BJ (cell line): ENCODE measurements around the gene ROMO1. TPM values are rescaled to one million over a fixed set of nuclear protein-coding genes. Genes with fewer than 3 reads are reported as not detected.
"Not testable (repeated sequence)": the region's sequence is repeated elsewhere in the genome, so short reads cannot be mapped to it uniquely, and the experiment has no call there.

Experiments used
- CTCF ChIA-PET: fragments of 350-600 bp; formaldehyde crosslinking; extraction: SDS; loops from one replicate; lab custom pipeline; 2021; ENCODE audit warnings: antibody characterized with exemption, inconsistent platforms; lab: Yijun Ruan, JAX
- POLR2A ChIA-PET: fragments of 300-600 bp; sonication (Branson Sonifier 250); formaldehyde crosslinking; extraction: SDS; loops from one replicate; lab custom pipeline; 2021; ENCODE audit warnings: antibody characterized with exemption; lab: Charles Lee
- DNase-seq: peaks from one replicate; pipeline ENCODE4 v3.0.0-alpha.2; 2011; ENCODE audit warnings: low read depth
- H3K27me3 ChIP-seq: 2 replicates; pipeline ENCODE4 v1.6.0; 2011; ENCODE audit warnings: low read length; ENCODE audit not compliant: control insufficient read depth, insufficient read depth
- H3K36me3 ChIP-seq: 2 replicates; pipeline ENCODE4 v1.5.1; 2011; ENCODE audit warnings: low read length; ENCODE audit not compliant: control insufficient read depth, insufficient read depth
- H3K4me3 ChIP-seq: 2 replicates; pipeline ENCODE4 v1.5.1; 2011; ENCODE audit warnings: low read depth, mild to moderate bottlenecking, control low read depth, low read length
- CTCF ChIP-seq: IDR thresholded peaks from 2 replicates; pipeline ENCODE4 v1.5.1; 2011; ENCODE audit warnings: low read depth, mild to moderate bottlenecking, control low read depth, inconsistent platforms, low read length, moderate library complexity; ENCODE audit not compliant: insufficient read depth
- polyA plus RNA-seq: library from polyadenylated mRNA; depleted of rRNA; stranded (reverse); fragments of >200 nt; gene quantifications from 2 replicates; pipeline ENCODE4 v1.2.3, GENCODE V29; 2011

ROMO1 gene
- polyA plus RNA-seq, 1 experiment, result 399 TPM

GRCh38 chr20:35704514-35705261 lies 5.5 kb downstream of the ROMO1 start:
- no peak for TF ChIP-seq CTCF
- CTCF ChIA-PET, result interaction anchor here (1.7 to 2.4 kb wide), 2 partner anchors 11 to 179 kb away, joined by 4 to 5 read pairs; no protein-coding TSS in a partner anchor

GRCh38 chr20:35705894-35706293 lies 6.7 kb downstream of the ROMO1 start:
- peaks cover 11% of the 10 kb centered on the region for H3K36me3 ChIP-seq
- CTCF ChIA-PET, result interaction anchor here (1.0 to 1.7 kb wide), 2 partner anchors 34 to 178 kb away, joined by 3 to 5 read pairs; no protein-coding TSS in a partner anchor
- H3K4me3 ChIP-seq, POLR2A ChIA-PET, DNase-seq, H3K27me3 ChIP-seq: not testable (repeated sequence)

More at GRCh38 chr20:35704514-35705261, 5.5 kb downstream of the ROMO1 start:
- H3K36me3 ChIP-seq, result peaks cover 11% of the 10 kb centered on the region
- no peaks in the 10 kb centered on the region for H3K27me3 ChIP-seq
- DNase-seq, result no peak
- POLR2A ChIA-PET, result interaction anchor here (0.7 kb wide), 1 partner anchor 16 kb away, joined by 3 read pairs; no protein-coding TSS in a partner anchor
- no peak overlapping the region for H3K4me3 ChIP-seq

- H3K4me3 ChIP-seq, DNase-seq, H3K27me3 ChIP-seq, POLR2A ChIA-PET: not testable (repeated sequence)
- CTCF ChIA-PET, result interaction anchor here (1.0 kb wide), 1 partner anchor 33 kb away, joined by 3 read pairs; no protein-coding TSS in a partner anchor
- H3K36me3 ChIP-seq, result peaks cover 10% of the 10 kb centered on the region
These were observed 7.7 kb downstream of the ROMO1 start for GRCh38 chr20:35706591-35707529.

GRCh38 chr20:35708502-35708901 lies 9.3 kb downstream of the ROMO1 start:
- ChIA-PET CTCF (no interaction called here), POLR2A (no interaction called here)
- peaks cover 14% of the 10 kb centered on the region for H3K36me3 ChIP-seq
- no peak overlapping the region for H3K4me3 ChIP-seq
- H3K27me3 ChIP-seq, result no peaks in the 10 kb centered on the region
- no peak for DNase-seq
- no peak for TF ChIP-seq CTCF

- Histone ChIP-seq H3K27me3 (no peaks in the 10 kb centered on the region), H3K4me3 (no peak overlapping the region), H3K36me3 (peaks cover 18% of the 10 kb centered on the region)
- ChIA-PET CTCF (interaction anchor here (0.7 to 1.1 kb wide), 2 partner anchors 9 to 19 kb away, joined by 3 to 5 read pairs; partner anchors contain the start of genes NFS1 and ROMO1), POLR2A (no interaction called here)
- no peak for DNase-seq
- no peak for TF ChIP-seq CTCF
These were observed 10.1 kb downstream of the ROMO1 start for GRCh38 chr20:35709259-35709658.

GRCh38 chr20:35710039-35710438 lies 10.8 kb downstream of the ROMO1 start:
- ChIA-PET POLR2A (no interaction called here), CTCF (interaction anchor here (0.7 to 1.1 kb wide), 2 partner anchors 10 to 125 kb away, joined by 3 to 5 read pairs; partner anchors contain the start of genes NFS1 and ROMO1)
- DNase-seq, result no peak
- Histone ChIP-seq H3K27me3 (no peaks in the 10 kb centered on the region), H3K36me3 (peaks cover 19% of the 10 kb centered on the region), H3K4me3 (no peak overlapping the region)
- TF ChIP-seq CTCF, result no peak
